Body of pancreas (tissue), 4 donors: ENCODE results near the gene TMEM134. TPM values are rescaled to one million over a fixed set of nuclear protein-coding genes. Genes with fewer than 3 reads are reported as not detected.

Experiments used
- ATAC-seq: fragments of 150-250 bp; one replicate; pipeline ENCODE4 v1.9.1; 2016
- DNase-seq, 4 donors: peaks; one replicate each; pipeline ENCODE4 v3.0.0-alpha.2; 2019
- H3K27ac ChIP-seq, 4 donors: fragments of 200-600 bp; sonication (generic); 1 replicate in 3 of 4; 2 replicates in 1 of 4; pipeline versions ENCODE4 v1.5.1 to v1.6.1; 2016 to 2019; ENCODE audit warnings: mild to moderate bottlenecking in 1 of 4, mixed read lengths in 1 of 4, moderate library complexity in 1 of 4
- H3K27me3 ChIP-seq, 2 donors: fragments of 200-600 bp; sonication (generic); one replicate each; pipeline ENCODE4 v1.6.0; 2016; ENCODE audit warnings: mild to moderate bottlenecking in 1 of 2
- H3K36me3 ChIP-seq, 2 donors: fragments of 200-600 bp; sonication (generic); replicated peaks in 1 of 2; 2 replicates each; pipeline ENCODE4 v1.5.1; 2016; ENCODE audit warnings: low read depth in 2 of 2; ENCODE audit not compliant: insufficient read depth in 1 of 2
- H3K4me1 ChIP-seq: fragments of 200-600 bp; sonication (generic); one replicate; pipeline ENCODE4 v1.6.0; 2016
- H3K4me3 ChIP-seq, 2 donors: fragments of 200-600 bp; sonication (generic); 1 replicate in 1 of 2; 2 replicates in 1 of 2; pipeline ENCODE4 v1.5.1; 2016 to 2019
- H3K9me3 ChIP-seq, 3 donors: fragments of 200-600 bp; sonication (generic); 1 replicate in 2 of 3; 2 replicates in 1 of 3; pipeline ENCODE4 v1.5.1; 2016
- POLR2A ChIP-seq, 3 donors: fragments of 450-650 bp; IDR thresholded peaks; one replicate each; pipeline ENCODE4 v1.6.1; 2016; ENCODE audit warnings: antibody characterized with exemption in 3 of 3, mild to moderate bottlenecking in 2 of 3
- WGBS, 2 donors: methylation state at CpG; one replicate each; pipeline ENCODE4 v1.1.5; 2017; 5-methylcytosine and 5-hydroxymethylcytosine counted together
- intact Hi-C: fragments of 100-400 bp; cut with DNase I; formaldehyde crosslinking; loops from one replicate; pipeline ENCODE4 v1.15.1; 2023
- total RNA-seq, 2 donors: library from RNA; depleted of rRNA; stranded (reverse); fragments of >200 nt; gene quantifications; one replicate each; pipeline ENCODE4 v1.1.0, GENCODE V29; 2016
- TF ChIP-seq, protein P1 (sequence below), 7 experiments: fragments of 450-650 bp in 4 of 7; fragments of 200-600 bp in 3 of 7; sonication (generic) in 3 of 7; IDR thresholded peaks; one replicate each; pipeline ENCODE4 v1.5.1; 2016 to 2019; ENCODE audit warnings: antibody characterized with exemption in 7 of 7

The TMEM134 gene
- total RNA-seq, 2 donors from 2014 or later = 69.5 to 118 TPM

DNA sequence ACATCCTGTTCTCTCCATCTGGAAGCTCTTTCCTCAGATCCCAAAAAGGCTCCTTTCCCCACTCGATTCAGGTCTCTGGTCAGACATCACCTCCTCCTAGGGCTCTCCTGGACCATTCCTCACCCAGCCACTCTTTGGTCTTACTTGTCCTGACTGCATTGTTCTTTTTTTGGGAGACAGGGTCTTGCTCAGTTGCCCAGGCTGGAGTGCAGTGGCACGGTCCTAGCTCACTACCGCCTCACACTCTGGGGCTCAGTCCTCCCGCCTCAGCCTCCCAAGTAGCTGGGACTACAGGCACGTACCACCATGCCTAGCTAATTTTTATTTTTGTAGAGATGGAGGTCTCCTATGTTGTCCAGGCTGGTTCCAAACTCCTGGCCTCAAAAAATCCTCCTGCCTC, 23.5 kb downstream of the TMEM134 start:
- no peaks in the 10 kb centered on the region for H3K27me3 ChIP-seq
- ATAC-seq (no peak), DNase-seq (no peak)
- no peak overlapping the region for H3K27ac ChIP-seq
- no peak overlapping the region for H3K4me3 ChIP-seq
- 77% methylated on average over 5 of the region's 5 CpGs for WGBS, 2 donors
- peaks cover 21% of the 10 kb centered on the region for H3K4me1 ChIP-seq
- TF ChIP-seq POLR2A (IDR thresholded peaks at IDR 0.05) = no peak
- TF ChIP-seq, protein P1, sequence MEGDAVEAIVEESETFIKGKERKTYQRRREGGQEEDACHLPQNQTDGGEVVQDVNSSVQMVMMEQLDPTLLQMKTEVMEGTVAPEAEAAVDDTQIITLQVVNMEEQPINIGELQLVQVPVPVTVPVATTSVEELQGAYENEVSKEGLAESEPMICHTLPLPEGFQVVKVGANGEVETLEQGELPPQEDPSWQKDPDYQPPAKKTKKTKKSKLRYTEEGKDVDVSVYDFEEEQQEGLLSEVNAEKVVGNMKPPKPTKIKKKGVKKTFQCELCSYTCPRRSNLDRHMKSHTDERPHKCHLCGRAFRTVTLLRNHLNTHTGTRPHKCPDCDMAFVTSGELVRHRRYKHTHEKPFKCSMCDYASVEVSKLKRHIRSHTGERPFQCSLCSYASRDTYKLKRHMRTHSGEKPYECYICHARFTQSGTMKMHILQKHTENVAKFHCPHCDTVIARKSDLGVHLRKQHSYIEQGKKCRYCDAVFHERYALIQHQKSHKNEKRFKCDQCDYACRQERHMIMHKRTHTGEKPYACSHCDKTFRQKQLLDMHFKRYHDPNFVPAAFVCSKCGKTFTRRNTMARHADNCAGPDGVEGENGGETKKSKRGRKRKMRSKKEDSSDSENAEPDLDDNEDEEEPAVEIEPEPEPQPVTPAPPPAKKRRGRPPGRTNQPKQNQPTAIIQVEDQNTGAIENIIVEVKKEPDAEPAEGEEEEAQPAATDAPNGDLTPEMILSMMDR (IDR thresholded peaks at IDR 0.05) = no peak
- intact Hi-C loops = no loop called here
- no peaks in the 10 kb centered on the region for H3K36me3 ChIP-seq
- H3K9me3 ChIP-seq = no peaks in the 10 kb centered on the region

DNA sequence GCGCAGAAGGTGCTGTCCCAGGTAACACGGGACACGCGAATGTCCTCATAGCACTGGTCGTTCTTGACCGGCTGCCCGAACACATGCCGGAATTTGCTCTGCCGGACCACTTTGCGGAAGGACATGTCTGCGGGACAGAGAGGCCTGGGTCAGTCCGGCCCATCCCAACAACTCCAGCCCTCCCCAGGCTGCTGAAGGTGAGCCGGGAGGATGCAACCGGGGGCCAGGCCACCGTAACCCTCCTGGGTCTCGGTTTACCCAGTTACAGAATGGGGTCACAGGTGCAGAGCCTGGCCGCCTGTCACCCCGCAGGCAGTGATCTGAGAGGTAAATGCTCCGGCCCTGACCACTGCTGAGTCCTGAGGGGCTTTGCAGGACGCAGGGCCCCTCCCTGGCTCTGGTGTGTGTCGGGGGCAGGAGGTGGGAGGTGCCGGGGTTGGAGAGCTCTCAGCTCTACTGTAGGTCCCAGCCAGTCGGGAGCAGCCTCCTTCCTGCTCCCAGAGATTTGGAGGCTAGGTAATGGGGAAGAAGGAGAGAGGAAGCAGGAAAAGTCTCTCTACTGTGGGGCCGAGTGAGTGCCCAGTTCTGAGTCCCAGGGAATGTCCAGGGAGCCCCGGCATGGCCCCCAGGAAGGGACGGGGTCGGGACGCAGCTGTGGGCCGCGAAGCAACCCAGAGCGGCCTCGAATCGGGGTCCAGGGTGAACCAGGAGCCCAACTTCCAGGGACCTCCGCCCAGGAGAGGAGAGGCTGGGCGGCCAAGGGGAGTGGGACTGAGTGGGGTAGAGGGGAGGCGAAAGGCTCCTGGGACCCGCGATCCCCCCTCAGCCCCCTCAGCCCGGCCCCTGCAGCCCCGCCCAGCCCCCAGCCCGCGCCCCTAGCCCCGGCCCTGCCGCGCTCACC, 26.3 kb downstream of the TMEM134 start:
- no peaks in the 10 kb centered on the region for H3K9me3 ChIP-seq
- peak; percentile 8 for ATAC-seq
- TF ChIP-seq, protein P1 (IDR thresholded peaks at IDR 0.05) = no peak
- no peak for TF ChIP-seq POLR2A (IDR thresholded peaks at IDR 0.05)
- peak overlapping the region; percentile 52 to 84 for H3K4me3 ChIP-seq
- peak overlapping the region; percentile 82 to 93 (median 90) for H3K27ac ChIP-seq
- intact Hi-C loops = no loop called here
- no peaks in the 10 kb centered on the region for H3K36me3 ChIP-seq
- WGBS, 2 donors = 31 to 52% methylated on average over 14 to 45 of the region's 45 CpGs
- H3K27me3 ChIP-seq = no peaks in the 10 kb centered on the region
- H3K4me1 ChIP-seq = peaks cover 21% of the 10 kb centered on the region
- no peak for DNase-seq

DNA sequence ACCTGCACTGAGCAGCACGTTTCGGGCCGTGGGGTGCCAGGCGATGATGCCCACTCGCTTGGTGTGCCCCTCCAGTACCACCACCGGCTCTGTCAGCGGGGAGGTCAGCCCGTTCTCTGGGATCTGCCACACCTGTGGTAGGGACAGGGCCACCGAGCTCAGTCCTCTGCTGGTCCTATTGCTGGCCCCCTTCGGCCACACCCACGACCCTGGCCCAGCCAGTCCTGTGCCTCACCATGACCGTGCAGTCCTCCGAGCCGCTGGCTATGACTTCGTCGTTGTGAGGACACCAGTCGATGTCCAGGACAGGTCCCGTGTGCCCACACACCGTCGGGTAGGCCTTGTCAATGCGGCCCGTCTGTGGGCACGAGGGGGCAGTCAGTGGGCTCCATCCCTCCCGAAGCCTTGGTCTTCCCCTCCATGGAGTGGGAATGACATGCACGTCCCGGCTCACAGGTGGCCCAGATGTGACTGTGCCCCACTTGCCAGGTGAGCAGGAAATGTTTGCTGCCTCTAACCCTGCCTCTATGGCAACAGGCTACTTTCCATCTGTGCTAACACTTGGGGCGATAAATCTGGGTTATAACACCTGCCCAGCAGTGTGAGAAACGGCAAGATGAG, 27.2 kb downstream of the TMEM134 start:
- DNase-seq (no peak), ATAC-seq (no peak)
- Histone ChIP-seq H3K4me3 (no peak overlapping the region), H3K9me3 (no peaks in the 10 kb centered on the region), H3K4me1 (peaks cover 21% of the 10 kb centered on the region), H3K27ac (peak overlapping the region in 1 of 4 donors; percentile 82), H3K36me3 (no peaks in the 10 kb centered on the region), H3K27me3 (no peaks in the 10 kb centered on the region)
- no peak for TF ChIP-seq POLR2A (IDR thresholded peaks at IDR 0.05)
- TF ChIP-seq, protein P1 (IDR thresholded peaks at IDR 0.05) = no peak
- intact Hi-C loops = no loop called here
- WGBS, 2 donors = 85 to 86% methylated on average over 12 to 14 of the region's 28 CpGs

DNA sequence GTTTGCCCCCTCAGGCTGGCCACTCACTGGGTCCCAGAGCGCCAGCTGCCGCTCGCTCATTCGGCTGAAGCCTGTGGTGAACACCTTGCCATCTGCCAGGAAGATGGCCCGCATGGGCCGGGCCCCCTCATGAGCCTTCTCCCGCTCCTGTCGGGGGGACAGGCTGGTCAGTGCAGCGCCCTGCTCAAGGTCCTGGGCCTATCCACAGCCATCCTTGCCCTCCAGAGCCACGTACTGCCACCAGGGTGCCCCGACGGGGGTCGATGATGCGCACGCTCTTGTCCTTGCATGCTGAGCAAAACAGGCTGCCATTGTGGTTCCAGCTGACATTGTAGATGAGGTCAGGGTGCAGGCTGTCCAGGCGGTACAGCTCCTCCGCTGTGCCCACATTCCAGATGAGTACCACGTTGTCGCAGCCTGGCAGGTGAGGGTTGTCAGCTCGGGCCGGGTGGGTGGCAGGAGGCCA, 27.9 kb downstream of the TMEM134 start:
- Histone ChIP-seq H3K36me3 (no peaks in the 10 kb centered on the region), H3K27ac (no peak overlapping the region), H3K9me3 (no peaks in the 10 kb centered on the region), H3K4me1 (peaks cover 21% of the 10 kb centered on the region), H3K4me3 (no peak overlapping the region), H3K27me3 (no peaks in the 10 kb centered on the region)
- ATAC-seq (no peak), DNase-seq (no peak)
- intact Hi-C loops = no loop called here
- WGBS, 2 donors = 85 to 91% methylated on average over 8 to 21 of the region's 21 CpGs
- TF ChIP-seq, protein P1 (IDR thresholded peaks at IDR 0.05) = no peak
- no peak for TF ChIP-seq POLR2A (IDR thresholded peaks at IDR 0.05)
